Body of pancreas (tissue), 4 donors: ENCODE results near the gene ALKBH7.

Source experiments
- POLR2A ChIP-seq, 3 donors: fragments of 450-650 bp; IDR thresholded peaks; one replicate each; pipeline ENCODE4 v1.6.1; 2016; ENCODE audit warnings: antibody characterized with exemption in 3 of 3, mild to moderate bottlenecking in 2 of 3
- TF ChIP-seq, protein P1 (sequence below), 7 experiments: fragments of 450-650 bp in 4 of 7; fragments of 200-600 bp in 3 of 7; sonication (generic) in 3 of 7; IDR thresholded peaks; one replicate each; pipeline ENCODE4 v1.5.1; 2016 to 2019; ENCODE audit warnings: antibody characterized with exemption in 7 of 7

DNA sequence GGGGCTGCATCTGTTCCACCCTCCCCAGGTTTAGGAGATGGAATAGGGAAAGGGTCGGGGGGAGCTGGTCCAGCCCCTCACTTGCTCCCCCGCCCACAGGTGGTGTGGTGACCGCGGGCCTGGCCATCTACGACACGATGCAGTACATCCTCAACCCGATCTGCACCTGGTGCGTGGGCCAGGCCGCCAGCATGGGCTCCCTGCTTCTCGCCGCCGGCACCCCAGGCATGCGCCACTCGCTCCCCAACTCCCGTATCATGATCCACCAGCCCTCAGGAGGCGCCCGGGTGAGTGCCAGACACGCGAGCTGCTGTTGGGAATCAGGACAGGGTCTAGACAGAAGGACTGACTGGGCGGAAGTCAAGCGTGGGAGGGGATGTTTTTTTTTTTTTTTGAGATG, 8.2 kb upstream of the ALKBH7 start:
- TF ChIP-seq, protein P1, sequence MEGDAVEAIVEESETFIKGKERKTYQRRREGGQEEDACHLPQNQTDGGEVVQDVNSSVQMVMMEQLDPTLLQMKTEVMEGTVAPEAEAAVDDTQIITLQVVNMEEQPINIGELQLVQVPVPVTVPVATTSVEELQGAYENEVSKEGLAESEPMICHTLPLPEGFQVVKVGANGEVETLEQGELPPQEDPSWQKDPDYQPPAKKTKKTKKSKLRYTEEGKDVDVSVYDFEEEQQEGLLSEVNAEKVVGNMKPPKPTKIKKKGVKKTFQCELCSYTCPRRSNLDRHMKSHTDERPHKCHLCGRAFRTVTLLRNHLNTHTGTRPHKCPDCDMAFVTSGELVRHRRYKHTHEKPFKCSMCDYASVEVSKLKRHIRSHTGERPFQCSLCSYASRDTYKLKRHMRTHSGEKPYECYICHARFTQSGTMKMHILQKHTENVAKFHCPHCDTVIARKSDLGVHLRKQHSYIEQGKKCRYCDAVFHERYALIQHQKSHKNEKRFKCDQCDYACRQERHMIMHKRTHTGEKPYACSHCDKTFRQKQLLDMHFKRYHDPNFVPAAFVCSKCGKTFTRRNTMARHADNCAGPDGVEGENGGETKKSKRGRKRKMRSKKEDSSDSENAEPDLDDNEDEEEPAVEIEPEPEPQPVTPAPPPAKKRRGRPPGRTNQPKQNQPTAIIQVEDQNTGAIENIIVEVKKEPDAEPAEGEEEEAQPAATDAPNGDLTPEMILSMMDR (IDR thresholded peaks at IDR 0.05), result no peak
- TF ChIP-seq POLR2A (IDR thresholded peaks at IDR 0.05), result no peak
